ENCODE results near the gene PRKAR1B.

Gene PRKAR1B

DNA sequence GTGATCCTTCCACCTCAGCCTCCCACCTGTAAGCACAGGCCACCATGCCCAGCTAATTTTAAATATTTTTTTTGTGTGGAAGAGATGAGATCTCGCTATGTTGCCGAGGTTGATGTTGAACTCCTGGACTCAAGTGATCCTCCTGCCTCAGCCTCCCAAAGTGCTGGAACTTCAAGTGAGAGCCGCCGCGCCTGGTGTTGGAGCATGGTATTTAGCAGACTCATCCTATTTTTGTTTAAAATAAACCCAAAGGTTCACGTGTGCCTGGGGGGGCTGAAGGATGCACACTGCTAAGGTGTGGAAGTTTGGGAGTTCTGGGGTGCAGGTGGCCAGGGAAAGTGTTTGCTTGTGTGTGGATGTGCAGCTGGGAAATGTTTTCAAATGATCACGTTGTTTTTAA lies 225.6 kb downstream of the PRKAR1B start:
- no peaks in the 10 kb centered on the region for H3K4me1 ChIP-seq (ENCODE audit: control insufficient read depth in 1 of 2, insufficient read depth in 1 of 2, low read depth in 1 of 2, low read length in 1 of 2)
- H3K27me3 ChIP-seq = no peaks in the 10 kb centered on the region
- H3K36me3 ChIP-seq = no peaks in the 10 kb centered on the region
- H3K9me3 ChIP-seq = no peaks in the 10 kb centered on the region
- H3K27ac ChIP-seq = no peak overlapping the region
- TF ChIP-seq, protein P1, sequence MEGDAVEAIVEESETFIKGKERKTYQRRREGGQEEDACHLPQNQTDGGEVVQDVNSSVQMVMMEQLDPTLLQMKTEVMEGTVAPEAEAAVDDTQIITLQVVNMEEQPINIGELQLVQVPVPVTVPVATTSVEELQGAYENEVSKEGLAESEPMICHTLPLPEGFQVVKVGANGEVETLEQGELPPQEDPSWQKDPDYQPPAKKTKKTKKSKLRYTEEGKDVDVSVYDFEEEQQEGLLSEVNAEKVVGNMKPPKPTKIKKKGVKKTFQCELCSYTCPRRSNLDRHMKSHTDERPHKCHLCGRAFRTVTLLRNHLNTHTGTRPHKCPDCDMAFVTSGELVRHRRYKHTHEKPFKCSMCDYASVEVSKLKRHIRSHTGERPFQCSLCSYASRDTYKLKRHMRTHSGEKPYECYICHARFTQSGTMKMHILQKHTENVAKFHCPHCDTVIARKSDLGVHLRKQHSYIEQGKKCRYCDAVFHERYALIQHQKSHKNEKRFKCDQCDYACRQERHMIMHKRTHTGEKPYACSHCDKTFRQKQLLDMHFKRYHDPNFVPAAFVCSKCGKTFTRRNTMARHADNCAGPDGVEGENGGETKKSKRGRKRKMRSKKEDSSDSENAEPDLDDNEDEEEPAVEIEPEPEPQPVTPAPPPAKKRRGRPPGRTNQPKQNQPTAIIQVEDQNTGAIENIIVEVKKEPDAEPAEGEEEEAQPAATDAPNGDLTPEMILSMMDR (IDR thresholded peaks at IDR 0.05) = no peak
- no peak overlapping the region for H3K4me3 ChIP-seq (ENCODE audit: low read depth in 1 of 2, low read length in 1 of 2)

DNA sequence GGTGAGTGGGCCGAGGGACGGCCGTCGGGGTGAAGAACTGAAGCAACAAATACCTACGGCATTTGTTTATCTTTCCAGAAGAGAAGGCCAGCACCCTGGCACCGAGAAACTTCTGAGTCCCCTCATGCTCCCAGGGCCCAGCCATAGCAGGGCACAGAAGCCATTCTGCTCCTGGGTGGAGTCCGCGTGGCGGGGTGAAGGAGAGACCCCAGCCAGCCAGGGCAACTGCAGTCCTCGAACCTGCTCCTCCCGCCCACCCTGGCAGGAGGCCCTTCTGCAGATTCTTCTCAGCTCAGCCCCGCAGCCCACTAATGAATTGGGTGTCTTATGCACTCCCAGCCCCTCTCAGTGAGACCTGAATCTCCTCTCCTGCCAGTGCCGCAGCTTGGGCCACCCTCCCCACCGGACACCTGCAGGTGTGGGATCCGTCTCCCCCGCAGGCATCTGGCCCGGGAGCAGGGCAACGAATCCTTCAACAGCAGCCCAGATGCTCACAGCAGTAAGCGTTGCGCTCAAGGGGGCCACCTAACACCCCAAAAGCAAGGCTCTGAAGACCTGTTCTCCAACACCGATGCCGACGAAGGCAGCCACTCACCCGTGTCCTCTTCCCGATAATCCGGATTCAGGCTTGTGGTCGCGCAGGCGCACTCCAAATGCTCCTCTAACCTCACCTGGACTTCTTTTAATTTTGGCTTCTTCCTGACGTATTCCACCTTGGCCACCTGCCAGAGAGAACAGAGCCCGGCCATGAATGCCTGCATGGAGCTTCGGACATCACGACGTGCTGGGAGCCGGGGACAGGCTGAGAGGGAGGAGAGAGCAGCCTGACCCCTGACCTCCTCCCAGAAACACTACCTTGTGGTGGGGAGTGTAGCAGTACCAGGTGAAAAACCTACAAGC lies 226.3 kb downstream of the PRKAR1B start:
- Histone ChIP-seq H3K4me1 (ENCODE audit: control insufficient read depth in 1 of 2, insufficient read depth in 1 of 2, low read depth in 1 of 2, low read length in 1 of 2) (no peaks in the 10 kb centered on the region), H3K36me3 (no peaks in the 10 kb centered on the region), H3K9me3 (no peaks in the 10 kb centered on the region), H3K27me3 (no peaks in the 10 kb centered on the region), H3K27ac (no peak overlapping the region), H3K4me3 (ENCODE audit: low read depth in 1 of 2, low read length in 1 of 2) (no peak overlapping the region)
- TF ChIP-seq, protein P1 (IDR thresholded peaks at IDR 0.05) = no peak

DNA sequence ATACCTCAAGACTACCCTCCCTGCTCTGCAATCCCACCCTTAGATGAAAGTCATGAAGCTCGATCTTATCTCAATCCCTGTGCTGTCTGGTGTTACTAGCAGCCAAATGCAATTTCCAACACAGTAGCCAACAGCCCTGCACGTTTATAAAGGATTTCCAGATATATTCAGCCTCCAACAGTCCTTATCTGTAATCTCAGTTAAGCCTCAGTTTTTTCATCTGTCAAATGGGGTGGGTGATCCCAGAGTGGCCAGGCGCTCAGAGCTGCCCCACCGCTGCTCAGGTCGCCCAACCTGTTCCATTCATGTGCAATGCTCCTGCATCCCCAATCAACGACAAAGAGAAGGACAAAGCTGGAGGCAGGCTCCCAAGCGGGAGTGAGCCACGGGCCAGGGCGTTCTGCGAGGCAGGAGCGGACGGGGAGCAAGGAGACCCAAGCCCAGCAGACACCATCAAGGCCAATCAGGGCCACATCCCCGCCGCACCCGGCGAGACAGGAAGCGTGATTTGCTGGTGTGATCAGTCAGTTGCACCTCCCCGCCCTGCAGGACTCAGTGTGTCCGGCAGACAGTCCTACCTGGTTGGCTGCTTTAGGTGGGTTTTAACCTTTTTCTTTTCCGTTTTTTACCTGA lies 227.1 kb downstream of the PRKAR1B start:
- H3K4me3 ChIP-seq (ENCODE audit: low read depth in 1 of 2, low read length in 1 of 2) = no peak overlapping the region
- H3K9me3 ChIP-seq = no peaks in the 10 kb centered on the region
- no peaks in the 10 kb centered on the region for H3K36me3 ChIP-seq
- H3K27ac ChIP-seq = no peak overlapping the region
- H3K4me1 ChIP-seq (ENCODE audit: control insufficient read depth in 1 of 2, insufficient read depth in 1 of 2, low read depth in 1 of 2, low read length in 1 of 2) = no peaks in the 10 kb centered on the region
- TF ChIP-seq, protein P1 (IDR thresholded peaks at IDR 0.05) = no peak
- no peaks in the 10 kb centered on the region for H3K27me3 ChIP-seq

Measured in neutrophil (primary cell).